HepG2 (cell line): ENCODE measurements around the gene CSNK2A1. TPM values are rescaled to one million over a fixed set of nuclear protein-coding genes. Genes with fewer than 3 reads are reported as not detected.

Source experiments
- ATAC-seq: fragments of 200-7000 bp; cut with Tn5 transposase; 3 replicates; pipeline ENCODE4 v1.9.1; 2020; ENCODE audit warnings: mild to moderate bottlenecking, moderate library complexity
- BruUV-seq: library from RNA; stranded (reverse); fragments of 400-500 nt; replicated peaks from 2 replicates; lab custom pipeline; 2021; lab: Mats Ljungman, UMichigan
- CTCF ChIA-PET: fragments of 300-600 bp; formaldehyde crosslinking; extraction: SDS; loops from one replicate; lab custom pipeline; 2021; ENCODE audit warnings: low total read pairs, inconsistent platforms, low intra/inter-chr PET ratio; lab: Yijun Ruan, JAX
- POLR2A ChIA-PET: fragments of 350-600 bp; sonication (Branson Sonifier 250); formaldehyde crosslinking; loops from one replicate; lab custom pipeline; 2020; ENCODE audit warnings: antibody characterized with exemption, inconsistent platforms; lab: Yijun Ruan, JAX
- DNase-seq: peaks from one replicate; pipeline ENCODE4 v3.0.0-alpha.2; 2015; ENCODE audit warnings: low spot score
- FAIRE-seq: peaks from 3 replicates; lab custom pipeline; 2011; peaks lifted over from hg19 to GRCh38; lab: Jason Lieb, UNC
- H2AFZ ChIP-seq: one replicate; pipeline ENCODE4 v1.6.1; 2011; ENCODE audit warnings: low read length, inconsistent platforms
- H3K27ac ChIP-seq: fragments of 300-600 bp; 3 replicates; pipeline ENCODE4 v1.8.0; 2011; ENCODE audit warnings: mixed run types, mild to moderate bottlenecking, mixed read lengths, low read length, inconsistent platforms; ENCODE audit not compliant: insufficient read depth; ENCODE audit errors: extremely low read length
- H3K27me3 ChIP-seq, 2 experiments: fragments of 200-600 bp in 1 of 2; 2 replicates in 1 of 2; 3 replicates in 1 of 2; pipeline versions ENCODE4 v1.6.0 to v1.8.0; 2011; ENCODE audit warnings: low read length in 2 of 2, mild to moderate bottlenecking in 2 of 2, moderate library complexity in 2 of 2, inconsistent platforms in 1 of 2; ENCODE audit not compliant: insufficient read depth in 2 of 2, control insufficient read depth in 1 of 2
- H3K36me3 ChIP-seq, 2 experiments: fragments of 200-600 bp in 1 of 2; replicated peaks in 1 of 2; 2 replicates in 1 of 2; 3 replicates in 1 of 2; pipeline versions ENCODE4 v1.5.1 to v1.8.0; 2011; ENCODE audit warnings: low read length in 2 of 2, inconsistent platforms in 1 of 2; ENCODE audit not compliant: insufficient read depth in 2 of 2, control insufficient read depth in 1 of 2
- H3K4me1 ChIP-seq: 2 replicates; pipeline ENCODE4 v1.5.1; 2012; ENCODE audit warnings: low read length, inconsistent platforms; ENCODE audit not compliant: insufficient read depth
- H3K4me2 ChIP-seq: 2 replicates; pipeline ENCODE4 v1.6.0; 2011; ENCODE audit warnings: low read depth, low read length, inconsistent platforms
- H3K4me3 ChIP-seq, 3 experiments: fragments of 200-600 bp in 1 of 3; sonication (generic), shearing (Covaris generic) in 1 of 3; replicated peaks in 1 of 3; 2 replicates each; pipeline ENCODE4 v1.5.1; 2011 to 2016; ENCODE audit warnings: low read length in 3 of 3, inconsistent platforms in 2 of 3, low read depth in 2 of 3, mild to moderate bottlenecking in 2 of 3, control low read depth in 1 of 3, mixed read lengths in 1 of 3; ENCODE audit not compliant: insufficient read depth in 1 of 3
- H3K79me2 ChIP-seq: one replicate; pipeline ENCODE4 v1.6.1; 2011; ENCODE audit warnings: low read length, inconsistent platforms; ENCODE audit not compliant: insufficient read depth
- H3K9ac ChIP-seq: 2 replicates; pipeline ENCODE4 v1.6.0; 2011; ENCODE audit warnings: mild to moderate bottlenecking, low read depth, low read length, inconsistent platforms; ENCODE audit not compliant: insufficient read depth
- H3K9me3 ChIP-seq: 2 replicates; pipeline ENCODE4 v1.5.1; 2012; ENCODE audit warnings: mild to moderate bottlenecking, low read length
- H4K20me1 ChIP-seq: 2 replicates; pipeline ENCODE4 v1.6.0; 2011; ENCODE audit warnings: inconsistent platforms, mild to moderate bottlenecking, low read length, moderate library complexity; ENCODE audit not compliant: insufficient read depth
- E2F5 ChIP-seq: sonication (generic); formaldehyde crosslinking; conservative IDR thresholded peaks from 2 replicates; pipeline ENCODE4 v1.4.0; 2020; ENCODE audit warnings: missing genetic modification reagents
- HMGXB4 ChIP-seq, 2 experiments: sonication (generic) in 1 of 2; formaldehyde crosslinking in 1 of 2; IDR thresholded peaks; 2 replicates each; pipeline versions ENCODE4 v1.4.0 to v1.6.1; 2018 to 2020; ENCODE audit warnings: missing genetic modification reagents in 2 of 2, borderline replicate concordance in 1 of 2, low read depth in 1 of 2, mild to moderate bottlenecking in 1 of 2, missing biosample characterization in 1 of 2
- KLF15 ChIP-seq: sonication (generic); formaldehyde crosslinking; IDR thresholded peaks from 2 replicates; pipeline ENCODE4 v1.8.1; 2023; ENCODE audit warnings: borderline replicate concordance, mild to moderate bottlenecking, inconsistent platforms, missing genetic modification reagents, mixed read lengths
- MNT ChIP-seq: fragments of 450-650 bp; IDR thresholded peaks from 2 replicates; pipeline ENCODE4 v1.6.1; 2016
- NR0B2 ChIP-seq: sonication (generic); formaldehyde crosslinking; IDR thresholded peaks from 2 replicates; pipeline ENCODE4 v1.4.0; 2020; ENCODE audit warnings: mild to moderate bottlenecking, missing genetic modification reagents
- NR2C2 ChIP-seq: sonication (generic); formaldehyde crosslinking; IDR thresholded peaks from 2 replicates; pipeline ENCODE4 v1.4.0; 2020; ENCODE audit warnings: missing genetic modification reagents, mild to moderate bottlenecking, moderate library complexity, borderline replicate concordance
- RBAK ChIP-seq: sonication (generic); formaldehyde crosslinking; IDR thresholded peaks from 2 replicates; pipeline ENCODE4 v1.5.1; 2020; ENCODE audit warnings: mild to moderate bottlenecking, missing genetic modification reagents
- SIX1 ChIP-seq: sonication (generic); formaldehyde crosslinking; IDR thresholded peaks from 2 replicates; pipeline ENCODE4 v1.4.0; 2020; ENCODE audit warnings: missing genetic modification reagents, borderline replicate concordance
- ZC3H13 ChIP-seq: sonication (generic); formaldehyde crosslinking; IDR thresholded peaks from 2 replicates; pipeline ENCODE4 v1.8.1; 2023; ENCODE audit warnings: mild to moderate bottlenecking, missing genetic modification reagents, moderate library complexity
- ZNF567 ChIP-seq: sonication (generic); formaldehyde crosslinking; IDR thresholded peaks from 2 replicates; pipeline ENCODE4 v1.8.1; 2023; ENCODE audit warnings: mild to moderate bottlenecking, missing genetic modification reagents, borderline replicate concordance
- whole genome bisulfite sequencing: methylation state at CpG from one replicate; pipeline ENCODE4 v1.1.6; 2017; ENCODE audit warnings: low lambda C conversion rate; 5-methylcytosine and 5-hydroxymethylcytosine counted together
- in situ Hi-C: cut with HindIII; loops from 2 replicates; pipeline ENCODE4 v1.10.0; 2017; ENCODE audit warnings: low pct_unique_long_range_greater_than_20kb; ENCODE audit not compliant: extremely low pct_ligation_motif_present
- intact Hi-C: fragments of 100-400 bp; cut with micrococcal nuclease; formaldehyde crosslinking; loops from one replicate; pipeline ENCODE4 v1.10.0; 2022; ENCODE audit not compliant: unreplicated experiment
- polyA plus RNA-seq, 8 experiments: library from polyadenylated mRNA; depleted of rRNA in 3 of 8; stranded (reverse) in 7 of 8; unstranded in 1 of 8; fragments of >200 nt; fragmentation: Illumina TruSeq in 4 of 8; extraction: Trizol in 4 of 8; gene quantifications; 2 replicates each; pipeline versions ENCODE4 v1.2.1 to v1.2.3, GENCODE V29; 2011 to 2016; ENCODE audit warnings: low read depth in 4 of 8, missing spikeins in 1 of 8, mixed read lengths in 1 of 8; ENCODE audit not compliant: insufficient read depth in 1 of 8
- total RNA-seq, 5 experiments: library from RNA; depleted of rRNA; stranded (reverse); fragments of >200 nt; fragmentation: Illumina TruSeq; extraction: Trizol; gene quantifications; 2 replicates each; pipeline ENCODE4 v1.2.3, GENCODE V29; 2016; ENCODE audit warnings: low read depth in 1 of 5

The CSNK2A1 gene
- total and polyA plus RNA-seq, 2 of the 13 experiments (the other 11 are each of a cell fraction or from before 2014, with no cell fraction given), result 153 to 231 TPM

- peak; percentile 84 for TF ChIP-seq ZC3H13 (CRISPR knock-in tag)
- TF ChIP-seq NR0B2 (CRISPR knock-in tag), result 0 out of 2 replicates have a peak, but pooled peaks have one; percentile 19
These were observed 108.8 kb downstream of the CSNK2A1 start (continued) for GRCh38 chr20:434661-435419.

- POLR2A ChIA-PET, result interaction anchor here (0.8 to 5.7 kb wide), 5 partner anchors 27 to 87 kb away, joined by 3 to 61 read pairs (median 5); partner anchors contain the start of gene RBCK1
- CTCF ChIA-PET, result no interaction called here
- H3K4me3 ChIP-seq, result no peak overlapping the region
- no peak overlapping the region for H2AFZ ChIP-seq
- no peak for ATAC-seq
- H3K4me2 ChIP-seq, result no peak overlapping the region
- no TSS peak for BruUV-seq
- H3K9ac ChIP-seq, result no peak overlapping the region
- H3K36me3 ChIP-seq, result peaks cover 43 to 63% of the 10 kb centered on the region in 2 experiments
- in situ Hi-C loops (loop anchor here (5.0 kb wide), 1 partner anchor 82 kb away; no protein-coding TSS in a partner anchor), intact Hi-C loops (no loop called here)
- no peak for DNase-seq
- 0 out of 2 replicates have a peak, but pooled peaks cover 7% of the 10 kb centered on the region for H3K4me1 ChIP-seq
- H3K27ac ChIP-seq, result no peak overlapping the region
- no peaks in the 10 kb centered on the region for H3K9me3 ChIP-seq
- no peaks in the 10 kb centered on the region for H3K27me3 ChIP-seq
- FAIRE-seq, result no peak
- H4K20me1 ChIP-seq, result no peaks in the 10 kb centered on the region
- no peaks in the 10 kb centered on the region for H3K79me2 ChIP-seq
- 98% methylated on average over 11 of the region's 11 CpGs for WGBS
- no peak for TF ChIP-seq E2F5 (CRISPR knock-in tag)
- TF ChIP-seq HMGXB4 (CRISPR knock-in tag; IDR thresholded peaks at IDR 0.05; ENCODE audit: borderline replicate concordance in 1 of 2, low read depth in 1 of 2), result 0 out of 4 replicates have a peak, but pooled peaks of 1 of the 2 experiments have one; percentile 21
- no peak for TF ChIP-seq RBAK
- no peak for TF ChIP-seq KLF15
- TF ChIP-seq SIX1 (CRISPR knock-in tag), result no peak
- TF ChIP-seq MNT, result no peak
- 0 out of 2 replicates have a peak, but pooled peaks have one; percentile 34 for TF ChIP-seq NR2C2 (CRISPR knock-in tag)
- no peak for TF ChIP-seq ZNF567
These were observed 109.4 kb downstream of the CSNK2A1 start for GRCh38 chr20:434221-434620.
